Right lobe of liver (tissue), 4 donors: ENCODE results near the gene TMEM128.
"Not testable (repeated sequence)": the region's sequence is repeated elsewhere in the genome, so short reads cannot be mapped to it uniquely, and the experiment has no call there.

Experiments used
- CTCF ChIP-seq, 4 donors: fragments of 200-600 bp in 3 of 4; fragments of 450-650 bp in 1 of 4; IDR thresholded peaks; one replicate each; pipeline versions ENCODE4 v1.5.1 to v1.8.0; 2016 to 2022; ENCODE audit warnings: antibody characterized with exemption in 4 of 4, mild to moderate bottlenecking in 2 of 4
- POLR2A ChIP-seq: fragments of 450-650 bp; IDR thresholded peaks from one replicate; pipeline ENCODE4 v1.6.1; 2017; ENCODE audit warnings: antibody characterized with exemption, mild to moderate bottlenecking
- donor health status: DM: no; HTN: no; CAD: no.
- donor health status: DM: no; HTN: no; CAD: no.
- donor health status: DM: no; HTN: yes; CAD: no.

GRCh38 chr4:4213674-4214073, 34.3 kb downstream of the TMEM128 start:
- TF ChIP-seq CTCF (IDR thresholded peaks at IDR 0.05); POLR2A: not testable (repeated sequence)
